GM23338 (cell line): ENCODE measurements around the gene USP19. TPM values are rescaled to one million over a fixed set of nuclear protein-coding genes. Genes with fewer than 3 reads are reported as not detected.
A peak's percentile ranks its signal among the peaks of the same experiment; 100 is the strongest.

Experiments
- ATAC-seq: fragments of 200-7000 bp; cut with Tn5 transposase; 3 replicates; pipeline ENCODE4 v1.9.1; 2020
- DNase-seq: peaks from one replicate; pipeline ENCODE4 v3.0.0-alpha.2; 2015; ENCODE audit warnings: low spot score
- H2AFZ ChIP-seq: fragments of 200-600 bp; sonication (generic); 2 replicates; pipeline ENCODE4 v1.8.0; 2016; ENCODE audit warnings: antibody characterized with exemption, mild to moderate bottlenecking, moderate library complexity
- H3F3A ChIP-seq: fragments of 200-600 bp; sonication (generic); replicated peaks from 2 replicates; pipeline ENCODE4 v1.8.0; 2017; ENCODE audit warnings: antibody characterized with exemption, mixed run types, low read depth
- H3K27ac ChIP-seq: fragments of 200-600 bp; sonication (generic); 2 replicates; pipeline ENCODE4 v1.6.1; 2016; ENCODE audit warnings: low read depth
- H3K27me3 ChIP-seq: fragments of 200-600 bp; sonication (generic); 2 replicates; pipeline ENCODE4 v1.8.0; 2016; ENCODE audit warnings: mild to moderate bottlenecking, mixed run types, moderate library complexity; ENCODE audit not compliant: insufficient read depth
- H3K36me3 ChIP-seq: fragments of 200-600 bp; sonication (generic); 2 replicates; pipeline ENCODE4 v1.8.0; 2016; ENCODE audit warnings: mild to moderate bottlenecking; ENCODE audit not compliant: insufficient read depth
- H3K4me1 ChIP-seq: fragments of 200-600 bp; sonication (generic); 2 replicates; pipeline ENCODE4 v1.8.0; 2016; ENCODE audit warnings: mild to moderate bottlenecking, moderate library complexity; ENCODE audit not compliant: insufficient read depth
- H3K4me2 ChIP-seq: fragments of 200-600 bp; sonication (generic); 2 replicates; pipeline ENCODE4 v1.7.1; 2017; ENCODE audit warnings: mixed run types
- H3K4me3 ChIP-seq: fragments of 200-600 bp; sonication (generic); 2 replicates; pipeline ENCODE4 v1.6.1; 2016; ENCODE audit warnings: mixed run types
- H3K79me2 ChIP-seq: fragments of 200-600 bp; sonication (generic); replicated peaks from 2 replicates; pipeline ENCODE4 v1.8.0; 2017; ENCODE audit warnings: mild to moderate bottlenecking; ENCODE audit not compliant: insufficient read depth
- H3K9me2 ChIP-seq: fragments of 200-600 bp; sonication (generic); 2 replicates; pipeline ENCODE4 v1.8.0; 2017; ENCODE audit not compliant: insufficient read depth
- H4K20me1 ChIP-seq: fragments of 200-600 bp; sonication (generic); replicated peaks from 2 replicates; pipeline ENCODE4 v1.8.0; 2017; ENCODE audit warnings: mild to moderate bottlenecking; ENCODE audit not compliant: insufficient read depth
- H3K27ac Mint-ChIP-seq: 2 replicates; pipeline ENCODE4 v1.8.0; 2020; ENCODE audit warnings: inconsistent platforms, mild to moderate bottlenecking, moderate library complexity, mixed read lengths
- H3K27me3 Mint-ChIP-seq: 3 replicates; pipeline ENCODE4 v1.8.0; 2022; ENCODE audit warnings: low read depth, mild to moderate bottlenecking, moderate library complexity, mixed read lengths, inconsistent platforms; ENCODE audit not compliant: insufficient read depth, poor library complexity
- H3K36me3 Mint-ChIP-seq: 3 replicates; pipeline ENCODE4 v1.8.0; 2021; ENCODE audit warnings: low read depth, mild to moderate bottlenecking, inconsistent platforms, moderate library complexity, mixed read lengths
- H3K4me1 Mint-ChIP-seq: 3 replicates; pipeline ENCODE4 v1.8.0; 2020; ENCODE audit warnings: mild to moderate bottlenecking, inconsistent platforms, mixed read lengths
- H3K4me3 Mint-ChIP-seq: 3 replicates; pipeline ENCODE4 v1.8.0; 2021; ENCODE audit warnings: moderate library complexity, mild to moderate bottlenecking, inconsistent platforms, mixed read lengths
- H3K9me3 Mint-ChIP-seq: 3 replicates; pipeline ENCODE4 v1.8.0; 2020; ENCODE audit warnings: moderate library complexity, mild to moderate bottlenecking, inconsistent platforms, mixed read lengths
- CREB1 ChIP-seq: fragments of 250-450 bp; sonication (Bioruptor Pico); IDR thresholded peaks from 2 replicates; pipeline ENCODE4 v1.5.0; 2020; ENCODE audit warnings: low read depth, mild to moderate bottlenecking, moderate library complexity
- EZH2phosphoT487 ChIP-seq: fragments of 200-600 bp; sonication (generic); IDR thresholded peaks from one replicate; pipeline ENCODE4 v1.8.1; 2018; ENCODE audit warnings: antibody characterized with exemption; ENCODE audit not compliant: unreplicated experiment
- JUNB ChIP-seq: IDR thresholded peaks from one replicate; pipeline ENCODE4 v1.6.1; 2016; ENCODE audit warnings: antibody characterized with exemption; ENCODE audit not compliant: unreplicated experiment
- polyA plus RNA-seq: library from polyadenylated mRNA; unstranded; fragments of >200 nt; fragmentation: Nextera tagmentation; extraction: Ambion mirVana; gene quantifications from 2 replicates; pipeline ENCODE4 v1.2.1, GENCODE V29; 2016
- total RNA-seq: library from RNA; depleted of rRNA; stranded (reverse); fragments of >200 nt; shearing (Covaris generic); gene quantifications from 2 replicates; pipeline ENCODE4 v1.2.3, GENCODE V29; 2014
- TF ChIP-seq, protein P1 (sequence below): IDR thresholded peaks from 2 replicates; pipeline ENCODE4 v1.6.1; 2016; ENCODE audit warnings: antibody characterized with exemption
- TF ChIP-seq, protein P2 (sequence below), 2 experiments: fragments of 200-600 bp in 1 of 2; sonication (generic) in 1 of 2; conservative IDR thresholded peaks; 2 replicates each; pipeline versions ENCODE4 v1.5.1 to v1.6.1; 2016 to 2017; ENCODE audit warnings: antibody characterized with exemption in 2 of 2, low read depth in 2 of 2, mild to moderate bottlenecking in 2 of 2, moderate library complexity in 1 of 2
- TF ChIP-seq, protein P3 (sequence below): fragments of 250-450 bp; sonication (Bioruptor Pico); IDR thresholded peaks from 2 replicates; pipeline ENCODE4 v1.5.0; 2020; ENCODE audit warnings: mild to moderate bottlenecking, moderate library complexity
- TF ChIP-seq, protein P4 (sequence below): IDR thresholded peaks from one replicate; pipeline ENCODE4 v1.6.1; 2018; ENCODE audit warnings: antibody characterized with exemption; ENCODE audit not compliant: unreplicated experiment

USP19 gene
- total and polyA plus RNA-seq, 2 experiments from 2014 or later: 13.2 to 62.0 TPM

DNA sequence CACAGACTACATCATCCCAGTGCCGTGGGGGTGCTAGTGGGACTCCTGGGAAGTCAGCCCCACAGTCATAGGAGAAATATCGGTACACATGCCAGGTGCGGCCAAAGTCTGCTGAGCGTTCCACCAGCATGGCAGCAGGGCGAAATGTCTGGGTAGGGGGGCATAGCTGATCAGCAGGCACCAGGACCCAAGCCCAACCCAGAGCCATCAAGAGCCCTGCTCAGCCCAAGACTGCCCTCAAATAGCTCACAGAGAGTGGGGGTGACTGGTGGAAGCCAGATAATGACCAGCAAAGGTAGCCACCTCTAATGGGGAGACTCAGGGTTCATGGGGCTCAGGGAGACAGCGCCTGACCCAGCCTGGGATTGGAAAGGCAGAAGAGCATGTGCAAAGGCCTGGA, 11.0 kb upstream of the USP19 start:
- no peak overlapping the region for H2AFZ ChIP-seq

More for the DNA sequence above, 11.0 kb upstream of the USP19 start:
- Histone ChIP-seq H3K4me2 (peak overlapping the region; percentile 100; the same call in 1 of the 2 replicates), H3K36me3 (no peaks in the 10 kb centered on the region), H3F3A (no peaks in the 10 kb centered on the region), H3K27me3 (no peaks in the 10 kb centered on the region), H3K27ac (no peak overlapping the region), H3K4me3 (peak overlapping the region; percentile 97; the same call in 1 of the 2 replicates), H4K20me1 (no peaks in the 10 kb centered on the region), H3K79me2 (no peaks in the 10 kb centered on the region; the same call in 1 of the 2 replicates), H3K4me1 (peaks cover 7% of the 10 kb centered on the region; the same call in 1 of the 2 replicates), H3K9me2 (no peaks in the 10 kb centered on the region)
- Mint-ChIP-seq H3K4me3 (peak overlapping the region; percentile 88), H3K27ac (no peak overlapping the region), H3K9me3 (no peaks in the 10 kb centered on the region; the same call in 2 of the 3 replicates), H3K4me1 (peaks cover 15% of the 10 kb centered on the region), H3K27me3 (peaks cover 2% of the 10 kb centered on the region), H3K36me3 (no peaks in the 10 kb centered on the region)
- ATAC-seq (no peak), DNase-seq (no peak)
- no peak for TF ChIP-seq JUNB
- TF ChIP-seq, protein P1, sequence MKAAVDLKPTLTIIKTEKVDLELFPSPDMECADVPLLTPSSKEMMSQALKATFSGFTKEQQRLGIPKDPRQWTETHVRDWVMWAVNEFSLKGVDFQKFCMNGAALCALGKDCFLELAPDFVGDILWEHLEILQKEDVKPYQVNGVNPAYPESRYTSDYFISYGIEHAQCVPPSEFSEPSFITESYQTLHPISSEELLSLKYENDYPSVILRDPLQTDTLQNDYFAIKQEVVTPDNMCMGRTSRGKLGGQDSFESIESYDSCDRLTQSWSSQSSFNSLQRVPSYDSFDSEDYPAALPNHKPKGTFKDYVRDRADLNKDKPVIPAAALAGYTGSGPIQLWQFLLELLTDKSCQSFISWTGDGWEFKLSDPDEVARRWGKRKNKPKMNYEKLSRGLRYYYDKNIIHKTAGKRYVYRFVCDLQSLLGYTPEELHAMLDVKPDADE: no peak
- TF ChIP-seq, protein P2, sequence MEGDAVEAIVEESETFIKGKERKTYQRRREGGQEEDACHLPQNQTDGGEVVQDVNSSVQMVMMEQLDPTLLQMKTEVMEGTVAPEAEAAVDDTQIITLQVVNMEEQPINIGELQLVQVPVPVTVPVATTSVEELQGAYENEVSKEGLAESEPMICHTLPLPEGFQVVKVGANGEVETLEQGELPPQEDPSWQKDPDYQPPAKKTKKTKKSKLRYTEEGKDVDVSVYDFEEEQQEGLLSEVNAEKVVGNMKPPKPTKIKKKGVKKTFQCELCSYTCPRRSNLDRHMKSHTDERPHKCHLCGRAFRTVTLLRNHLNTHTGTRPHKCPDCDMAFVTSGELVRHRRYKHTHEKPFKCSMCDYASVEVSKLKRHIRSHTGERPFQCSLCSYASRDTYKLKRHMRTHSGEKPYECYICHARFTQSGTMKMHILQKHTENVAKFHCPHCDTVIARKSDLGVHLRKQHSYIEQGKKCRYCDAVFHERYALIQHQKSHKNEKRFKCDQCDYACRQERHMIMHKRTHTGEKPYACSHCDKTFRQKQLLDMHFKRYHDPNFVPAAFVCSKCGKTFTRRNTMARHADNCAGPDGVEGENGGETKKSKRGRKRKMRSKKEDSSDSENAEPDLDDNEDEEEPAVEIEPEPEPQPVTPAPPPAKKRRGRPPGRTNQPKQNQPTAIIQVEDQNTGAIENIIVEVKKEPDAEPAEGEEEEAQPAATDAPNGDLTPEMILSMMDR (conservative IDR thresholded peaks at IDR 0.05; ENCODE audit: low read depth in 2 of 2): no peak
- TF ChIP-seq CREB1 (CRISPR knock-in tag): no peak
- TF ChIP-seq, protein P3, sequence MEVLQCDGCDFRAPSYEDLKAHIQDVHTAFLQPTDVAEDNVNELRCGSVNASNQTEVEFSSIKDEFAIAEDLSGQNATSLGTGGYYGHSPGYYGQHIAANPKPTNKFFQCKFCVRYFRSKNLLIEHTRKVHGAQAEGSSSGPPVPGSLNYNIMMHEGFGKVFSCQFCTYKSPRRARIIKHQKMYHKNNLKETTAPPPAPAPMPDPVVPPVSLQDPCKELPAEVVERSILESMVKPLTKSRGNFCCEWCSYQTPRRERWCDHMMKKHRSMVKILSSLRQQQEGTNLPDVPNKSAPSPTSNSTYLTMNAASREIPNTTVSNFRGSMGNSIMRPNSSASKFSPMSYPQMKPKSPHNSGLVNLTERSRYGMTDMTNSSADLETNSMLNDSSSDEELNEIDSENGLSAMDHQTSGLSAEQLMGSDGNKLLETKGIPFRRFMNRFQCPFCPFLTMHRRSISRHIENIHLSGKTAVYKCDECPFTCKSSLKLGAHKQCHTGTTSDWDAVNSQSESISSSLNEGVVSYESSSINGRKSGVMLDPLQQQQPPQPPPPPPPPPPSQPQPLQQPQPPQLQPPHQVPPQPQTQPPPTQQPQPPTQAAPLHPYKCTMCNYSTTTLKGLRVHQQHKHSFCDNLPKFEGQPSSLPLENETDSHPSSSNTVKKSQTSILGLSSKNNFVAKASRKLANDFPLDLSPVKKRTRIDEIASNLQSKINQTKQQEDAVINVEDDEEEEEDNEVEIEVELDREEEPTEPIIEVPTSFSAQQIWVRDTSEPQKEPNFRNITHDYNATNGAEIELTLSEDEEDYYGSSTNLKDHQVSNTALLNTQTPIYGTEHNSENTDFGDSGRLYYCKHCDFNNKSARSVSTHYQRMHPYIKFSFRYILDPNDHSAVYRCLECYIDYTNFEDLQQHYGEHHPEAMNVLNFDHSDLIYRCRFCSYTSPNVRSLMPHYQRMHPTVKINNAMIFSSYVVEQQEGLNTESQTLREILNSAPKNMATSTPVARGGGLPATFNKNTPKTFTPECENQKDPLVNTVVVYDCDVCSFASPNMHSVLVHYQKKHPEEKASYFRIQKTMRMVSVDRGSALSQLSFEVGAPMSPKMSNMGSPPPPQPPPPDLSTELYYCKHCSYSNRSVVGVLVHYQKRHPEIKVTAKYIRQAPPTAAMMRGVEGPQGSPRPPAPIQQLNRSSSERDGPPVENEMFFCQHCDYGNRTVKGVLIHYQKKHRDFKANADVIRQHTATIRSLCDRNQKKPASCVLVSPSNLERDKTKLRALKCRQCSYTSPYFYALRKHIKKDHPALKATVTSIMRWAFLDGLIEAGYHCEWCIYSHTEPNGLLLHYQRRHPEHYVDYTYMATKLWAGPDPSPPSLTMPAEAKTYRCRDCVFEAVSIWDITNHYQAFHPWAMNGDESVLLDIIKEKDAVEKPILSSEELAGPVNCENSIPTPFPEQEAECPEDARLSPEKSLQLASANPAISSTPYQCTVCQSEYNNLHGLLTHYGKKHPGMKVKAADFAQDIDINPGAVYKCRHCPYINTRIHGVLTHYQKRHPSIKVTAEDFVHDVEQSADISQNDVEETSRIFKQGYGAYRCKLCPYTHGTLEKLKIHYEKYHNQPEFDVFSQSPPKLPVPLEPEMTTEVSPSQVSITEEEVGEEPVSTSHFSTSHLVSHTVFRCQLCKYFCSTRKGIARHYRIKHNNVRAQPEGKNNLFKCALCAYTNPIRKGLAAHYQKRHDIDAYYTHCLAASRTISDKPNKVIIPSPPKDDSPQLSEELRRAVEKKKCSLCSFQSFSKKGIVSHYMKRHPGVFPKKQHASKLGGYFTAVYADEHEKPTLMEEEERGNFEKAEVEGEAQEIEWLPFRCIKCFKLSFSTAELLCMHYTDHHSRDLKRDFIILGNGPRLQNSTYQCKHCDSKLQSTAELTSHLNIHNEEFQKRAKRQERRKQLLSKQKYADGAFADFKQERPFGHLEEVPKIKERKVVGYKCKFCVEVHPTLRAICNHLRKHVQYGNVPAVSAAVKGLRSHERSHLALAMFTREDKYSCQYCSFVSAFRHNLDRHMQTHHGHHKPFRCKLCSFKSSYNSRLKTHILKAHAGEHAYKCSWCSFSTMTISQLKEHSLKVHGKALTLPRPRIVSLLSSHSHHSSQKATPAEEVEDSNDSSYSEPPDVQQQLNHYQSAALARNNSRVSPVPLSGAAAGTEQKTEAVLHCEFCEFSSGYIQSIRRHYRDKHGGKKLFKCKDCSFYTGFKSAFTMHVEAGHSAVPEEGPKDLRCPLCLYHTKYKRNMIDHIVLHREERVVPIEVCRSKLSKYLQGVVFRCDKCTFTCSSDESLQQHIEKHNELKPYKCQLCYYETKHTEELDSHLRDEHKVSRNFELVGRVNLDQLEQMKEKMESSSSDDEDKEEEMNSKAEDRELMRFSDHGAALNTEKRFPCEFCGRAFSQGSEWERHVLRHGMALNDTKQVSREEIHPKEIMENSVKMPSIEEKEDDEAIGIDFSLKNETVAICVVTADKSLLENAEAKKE (CRISPR knock-in tag): no peak
- TF ChIP-seq EZH2phosphoT487: no peak
- TF ChIP-seq, protein P4, sequence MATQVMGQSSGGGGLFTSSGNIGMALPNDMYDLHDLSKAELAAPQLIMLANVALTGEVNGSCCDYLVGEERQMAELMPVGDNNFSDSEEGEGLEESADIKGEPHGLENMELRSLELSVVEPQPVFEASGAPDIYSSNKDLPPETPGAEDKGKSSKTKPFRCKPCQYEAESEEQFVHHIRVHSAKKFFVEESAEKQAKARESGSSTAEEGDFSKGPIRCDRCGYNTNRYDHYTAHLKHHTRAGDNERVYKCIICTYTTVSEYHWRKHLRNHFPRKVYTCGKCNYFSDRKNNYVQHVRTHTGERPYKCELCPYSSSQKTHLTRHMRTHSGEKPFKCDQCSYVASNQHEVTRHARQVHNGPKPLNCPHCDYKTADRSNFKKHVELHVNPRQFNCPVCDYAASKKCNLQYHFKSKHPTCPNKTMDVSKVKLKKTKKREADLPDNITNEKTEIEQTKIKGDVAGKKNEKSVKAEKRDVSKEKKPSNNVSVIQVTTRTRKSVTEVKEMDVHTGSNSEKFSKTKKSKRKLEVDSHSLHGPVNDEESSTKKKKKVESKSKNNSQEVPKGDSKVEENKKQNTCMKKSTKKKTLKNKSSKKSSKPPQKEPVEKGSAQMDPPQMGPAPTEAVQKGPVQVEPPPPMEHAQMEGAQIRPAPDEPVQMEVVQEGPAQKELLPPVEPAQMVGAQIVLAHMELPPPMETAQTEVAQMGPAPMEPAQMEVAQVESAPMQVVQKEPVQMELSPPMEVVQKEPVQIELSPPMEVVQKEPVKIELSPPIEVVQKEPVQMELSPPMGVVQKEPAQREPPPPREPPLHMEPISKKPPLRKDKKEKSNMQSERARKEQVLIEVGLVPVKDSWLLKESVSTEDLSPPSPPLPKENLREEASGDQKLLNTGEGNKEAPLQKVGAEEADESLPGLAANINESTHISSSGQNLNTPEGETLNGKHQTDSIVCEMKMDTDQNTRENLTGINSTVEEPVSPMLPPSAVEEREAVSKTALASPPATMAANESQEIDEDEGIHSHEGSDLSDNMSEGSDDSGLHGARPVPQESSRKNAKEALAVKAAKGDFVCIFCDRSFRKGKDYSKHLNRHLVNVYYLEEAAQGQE: no peak
